Activated CD4-positive, CD25-positive, alpha-beta regulatory T cell treated with anti-CD3 and anti-CD28 coated beads, Interleukin-2, amount 50 U/mL, for 16 hours (primary cell): ENCODE measurements around the gene TPRKB.
"Not testable (repeated sequence)": the region's sequence is repeated elsewhere in the genome, so short reads cannot be mapped to it uniquely, and the experiment has no call there.

Experiments
- DNase-seq: peaks from one replicate; pipeline ENCODE4 v3.0.0-alpha.2; 2020; ENCODE audit warnings: low read depth, low spot score

TPRKB gene

DNA sequence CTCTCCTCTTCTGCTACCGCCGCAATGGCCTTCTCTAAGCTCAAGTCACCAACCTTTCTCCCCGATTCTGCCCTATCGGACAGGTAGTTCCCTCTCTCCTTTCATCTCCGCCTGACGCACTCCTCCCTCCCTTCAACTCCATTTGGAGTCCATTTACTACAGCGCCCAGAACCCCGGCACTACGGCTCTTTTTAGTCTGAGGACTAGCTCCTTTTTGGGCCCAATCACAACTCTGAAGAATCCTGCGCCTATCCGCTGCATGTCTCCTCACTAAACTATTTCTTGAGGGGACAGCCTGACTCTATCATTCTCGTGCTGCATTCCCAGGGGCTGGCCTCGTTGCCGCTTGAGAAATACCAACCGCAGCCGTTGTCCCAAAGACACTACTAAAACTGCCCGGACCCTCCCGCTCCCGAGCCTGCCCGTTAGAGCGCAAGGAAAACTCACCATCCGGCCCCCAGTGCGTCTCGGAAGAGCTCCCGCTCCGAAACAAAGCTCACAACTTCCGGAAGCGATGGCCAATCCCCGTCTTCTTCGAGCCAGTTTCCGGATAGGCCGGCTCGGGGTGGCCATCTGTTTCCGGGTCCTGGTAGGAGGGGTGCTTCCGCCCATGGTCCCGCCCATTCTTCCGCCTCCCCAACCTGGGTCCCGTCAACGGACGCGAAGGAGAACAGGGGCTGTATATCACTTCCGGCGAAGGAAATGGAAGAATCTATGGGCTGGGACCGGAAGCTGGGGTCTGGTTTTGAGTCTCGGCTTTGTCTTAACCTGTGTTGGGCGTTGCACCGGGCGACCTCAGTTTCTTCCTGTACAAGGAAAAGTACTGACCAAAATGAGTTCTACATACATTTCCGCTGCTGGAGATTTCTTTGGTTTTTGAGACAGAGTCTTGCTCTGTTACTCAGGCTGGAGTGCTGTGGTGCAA, at the start of gene TPRKB:
Gene TPRKB (minus strand): TSS at position 491 of the 925 bp plus-strand sequence. CDS start 2,776 bp downstream, outside the sequence.
- DNase-seq, result peak; percentile 85

- DNase-seq, result not testable (repeated sequence)
Measured at GRCh38 chr2:73783883-73784282, 46.7 kb upstream of the TPRKB start, which contains the start of gene C2orf78. TSS of gene C2orf78 (plus strand) at chr2:73784183. CDS start at chr2:73784310, 127 bp downstream.

GRCh38 chr2:73783402-73783801, 46.3 kb upstream of the TPRKB start:
- DNase-seq, result not testable (repeated sequence)

DNA sequence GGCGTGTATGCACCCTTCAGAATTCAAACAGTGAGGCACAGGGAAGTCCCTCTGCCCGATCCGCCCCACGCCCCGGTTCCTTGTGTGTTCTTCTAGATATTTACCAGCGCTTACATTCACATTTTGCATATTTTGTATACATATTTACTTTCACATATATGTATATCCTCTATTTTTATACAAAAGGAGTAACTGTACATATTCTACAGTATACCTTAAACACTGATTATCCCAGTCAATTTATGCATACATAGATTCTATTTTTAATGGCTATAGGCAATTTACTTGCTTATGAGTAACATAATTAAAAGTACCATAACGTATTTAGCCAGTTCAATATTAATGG, 43.1 kb upstream of the TPRKB start:
- DNase-seq, result no peak

DNA sequence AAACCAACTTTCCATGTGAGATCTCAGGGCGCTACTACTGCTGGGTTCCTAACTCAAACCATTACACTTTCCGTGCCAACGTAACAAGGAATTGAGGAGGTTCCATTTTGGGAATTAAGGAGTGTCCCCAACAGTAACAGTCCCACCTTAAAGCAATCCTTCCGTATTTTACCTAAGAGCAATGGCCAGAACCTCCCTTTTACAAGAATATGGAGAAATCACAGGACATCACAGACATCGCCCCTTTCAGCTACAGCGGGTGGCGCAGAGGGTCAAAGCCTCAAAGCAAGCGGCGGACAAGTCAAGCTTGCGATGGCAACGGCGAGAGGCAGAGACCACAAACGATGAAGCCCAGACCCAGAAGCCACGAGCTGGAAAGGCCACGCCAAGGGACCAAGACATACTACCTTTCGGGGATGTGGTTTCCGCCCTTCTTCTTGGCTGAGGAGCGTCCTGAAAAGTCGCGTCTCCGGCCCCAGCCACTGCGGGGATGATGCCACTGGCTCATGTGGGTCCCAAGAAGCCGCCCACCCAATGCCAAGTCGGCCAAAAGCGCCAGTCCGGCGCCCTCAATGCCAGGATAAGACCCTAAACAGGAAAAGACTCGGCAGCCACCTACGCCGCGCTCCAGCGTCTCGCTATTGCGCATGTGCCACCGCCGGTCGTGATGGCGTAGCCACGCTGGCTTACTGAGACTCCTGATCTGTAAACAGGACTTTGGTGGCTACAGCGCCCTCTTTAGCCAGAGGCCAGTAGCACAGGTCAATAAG, 42.5 kb upstream of the TPRKB start, which contains the start of gene DUSP11:
Gene DUSP11 (minus strand): TSS at position 637 of the 770 bp plus-strand sequence. CDS start 129 bp downstream, at position 508.
- peak; percentile 93 for DNase-seq

DNA sequence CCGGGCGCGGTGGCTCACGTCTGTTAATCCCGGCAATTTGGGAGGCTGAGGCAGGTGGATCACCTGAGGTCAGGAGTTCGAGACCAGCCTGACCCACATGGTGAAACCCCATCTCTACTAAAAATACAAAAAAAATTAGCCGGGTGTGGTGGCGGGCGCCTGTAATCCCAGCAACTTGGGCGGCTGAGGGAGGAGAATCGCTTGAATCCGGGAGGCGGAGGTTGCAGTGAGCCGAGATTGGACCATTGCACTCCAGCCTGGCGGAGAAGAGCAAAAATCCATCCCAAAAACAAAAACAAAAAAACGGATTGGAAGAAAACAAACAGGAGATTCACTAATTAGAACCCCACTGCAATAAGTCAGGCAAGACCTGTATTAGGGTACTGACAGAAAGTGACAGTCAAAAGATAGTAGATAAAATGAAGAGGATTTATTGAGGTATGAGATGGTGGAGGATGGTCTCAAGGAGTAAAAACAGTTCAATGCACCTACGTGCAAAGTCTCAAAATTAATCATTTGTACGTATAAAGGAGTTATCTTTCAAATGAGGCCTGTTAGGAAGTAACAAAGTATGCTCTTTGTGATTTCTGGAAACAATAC, 41.8 kb upstream of the TPRKB start:
- not testable (repeated sequence) for DNase-seq

DNA sequence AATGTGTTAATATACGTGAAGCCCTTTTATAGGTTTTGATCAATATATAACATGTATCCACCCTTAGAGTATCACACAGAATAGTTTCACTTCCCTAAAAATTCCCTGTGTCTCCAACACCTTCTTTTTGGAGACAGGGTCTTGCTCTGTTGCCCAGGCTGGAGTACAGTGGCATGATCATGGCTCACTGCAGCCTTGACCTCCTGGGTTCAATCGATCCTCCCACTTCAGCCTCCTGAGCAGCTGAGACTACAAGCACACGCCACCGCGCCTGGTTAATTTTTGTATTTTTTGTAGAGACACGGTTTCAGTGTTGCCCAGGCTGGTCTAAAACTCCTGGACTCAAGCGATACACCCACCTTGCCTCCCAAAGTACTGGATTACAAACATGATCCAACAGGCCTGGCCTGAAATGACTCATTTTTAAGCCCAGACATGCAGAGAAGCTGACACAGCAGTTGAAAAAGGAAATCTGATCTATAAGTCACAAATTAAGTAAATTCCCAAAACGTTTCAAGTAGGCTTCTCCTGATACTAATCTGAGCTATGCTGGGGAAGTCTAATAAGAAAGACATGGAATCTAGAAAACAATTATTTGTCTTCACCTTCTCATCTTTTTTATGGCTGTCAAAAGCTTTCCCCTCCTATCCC, 39.8 kb upstream of the TPRKB start:
- no peak for DNase-seq

GRCh38 chr2:73776381-73776780, 39.2 kb upstream of the TPRKB start:
- DNase-seq, result no peak

GRCh38 chr2:73772819-73773218, 35.7 kb upstream of the TPRKB start:
- no peak for DNase-seq

GRCh38 chr2:73770725-73771124, 33.6 kb upstream of the TPRKB start:
- DNase-seq, result no peak

- DNase-seq, result no peak
Measured at GRCh38 chr2:73766994-73767393, 29.8 kb upstream of the TPRKB start.

GRCh38 chr2:73766349-73766748, 29.2 kb upstream of the TPRKB start:
- DNase-seq, result no peak

DNA sequence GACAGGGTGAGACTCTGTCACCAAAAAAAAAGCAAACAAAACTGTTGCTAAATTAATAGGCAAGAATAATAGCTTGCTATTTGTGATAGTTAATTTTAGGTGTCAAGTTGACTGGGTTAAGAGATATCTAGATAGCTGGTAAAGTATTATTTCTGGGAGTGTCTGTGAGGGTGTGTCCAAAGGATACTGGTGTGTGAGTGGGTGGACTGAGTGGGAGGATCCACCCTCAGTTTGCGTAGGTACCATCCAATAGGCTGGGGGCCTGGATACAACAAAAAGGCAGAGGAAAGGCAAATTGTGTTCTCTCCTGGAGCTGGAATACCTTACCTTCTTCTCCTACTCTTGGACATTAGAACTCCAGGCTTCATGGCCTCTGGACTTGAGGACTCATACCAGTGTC, 27.8 kb upstream of the TPRKB start:
- DNase-seq, result no peak

DNA sequence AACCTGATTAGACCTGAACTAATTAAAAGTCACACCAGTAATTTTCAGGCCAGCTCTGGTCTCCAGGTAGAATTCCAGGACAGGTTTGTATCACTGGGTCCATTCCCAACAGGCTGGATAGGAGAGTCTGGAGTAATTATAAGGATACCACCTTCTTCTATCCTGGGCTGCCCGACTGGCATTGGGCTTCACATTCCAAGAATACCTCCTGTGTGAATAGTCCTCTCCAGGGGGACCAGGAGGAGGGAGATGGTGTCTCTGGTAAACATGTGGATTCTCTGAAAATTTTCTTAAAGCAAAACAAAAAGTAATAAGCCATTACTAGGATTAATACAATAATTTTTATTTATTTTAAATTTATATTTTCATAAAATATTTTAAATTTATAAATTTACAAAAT, 25.4 kb upstream of the TPRKB start:
- no peak for DNase-seq

- no peak for DNase-seq
Measured at GRCh38 chr2:73759904-73760303, 22.8 kb upstream of the TPRKB start.

- no peak for DNase-seq
Measured at GRCh38 chr2:73759285-73759764, 22.2 kb upstream of the TPRKB start.

DNA sequence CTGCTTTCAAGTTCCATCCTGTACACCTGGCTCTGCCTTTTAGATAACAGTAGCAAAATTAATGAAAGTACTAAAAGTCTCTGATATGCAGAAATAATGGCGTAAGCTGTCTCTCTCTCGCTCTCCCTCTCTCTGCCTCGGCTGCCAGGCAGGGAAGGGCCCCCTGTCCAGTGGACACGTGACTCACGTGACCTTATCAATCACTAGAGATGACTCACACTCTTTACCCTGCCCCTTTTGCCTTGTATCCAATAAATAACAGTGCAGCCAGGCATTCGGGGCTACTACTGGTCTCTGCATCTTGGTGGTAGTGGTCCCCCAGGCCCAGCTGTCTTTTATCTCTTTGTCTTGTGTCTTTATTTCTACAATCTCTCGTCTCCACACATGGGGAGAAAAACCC, 17.2 kb upstream of the TPRKB start:
- DNase-seq, result not testable (repeated sequence)

GRCh38 chr2:73749314-73749713, 12.2 kb upstream of the TPRKB start:
- no peak for DNase-seq

GRCh38 chr2:73746877-73747208, 9.7 kb upstream of the TPRKB start:
- no peak for DNase-seq

- DNase-seq, result no peak
Measured at GRCh38 chr2:73746015-73746876, 9.1 kb upstream of the TPRKB start.

DNA sequence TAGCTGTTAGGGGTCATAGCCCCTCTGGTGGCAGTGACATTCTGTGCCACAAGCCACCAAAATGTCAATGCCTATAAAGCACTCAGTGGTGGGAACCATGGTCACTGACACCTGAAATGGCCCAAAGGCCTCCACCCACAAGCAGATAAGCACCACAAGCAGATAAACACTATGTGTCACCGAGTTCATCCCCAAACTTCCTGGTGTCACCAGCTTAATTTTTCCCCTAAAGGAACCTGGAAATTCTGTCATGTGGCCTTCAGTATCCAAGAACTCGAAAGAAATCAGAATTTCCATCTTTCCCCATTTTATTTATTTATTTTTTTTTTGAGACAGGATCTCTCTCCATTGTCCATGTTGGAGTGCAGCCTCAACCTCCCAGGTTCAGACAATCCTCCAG, 3.6 kb upstream of the TPRKB start:
- no peak for DNase-seq
